Neutrophil (primary cell): ENCODE measurements around the gene DROSHA.

Source experiments
- H3K27ac ChIP-seq: fragments of 200-600 bp; sonication (generic); 2 replicates; pipeline ENCODE4 v1.5.1; 2016; ENCODE audit warnings: mild to moderate bottlenecking, moderate library complexity
- H3K27me3 ChIP-seq: fragments of 200-600 bp; sonication (generic); 2 replicates; pipeline ENCODE4 v1.6.0; 2016; ENCODE audit warnings: mild to moderate bottlenecking
- H3K36me3 ChIP-seq: fragments of 200-600 bp; sonication (generic); 2 replicates; pipeline ENCODE4 v1.5.1; 2017
- H3K4me1 ChIP-seq, 2 experiments: fragments of 200-600 bp in 1 of 2; sonication (generic) in 1 of 2; 1 replicate in 1 of 2; 2 replicates in 1 of 2; pipeline versions ENCODE4 v1.5.1 to v1.6.1; 2013 to 2016; ENCODE audit warnings: low read depth in 1 of 2, low read length in 1 of 2, mild to moderate bottlenecking in 1 of 2, moderate library complexity in 1 of 2; ENCODE audit not compliant: control insufficient read depth in 1 of 2, insufficient read depth in 1 of 2
- H3K4me3 ChIP-seq, 2 experiments: fragments of 200-600 bp in 1 of 2; sonication (generic) in 1 of 2; 1 replicate in 1 of 2; 2 replicates in 1 of 2; pipeline ENCODE4 v1.5.1; 2013 to 2016; ENCODE audit warnings: low read depth in 1 of 2, low read length in 1 of 2, mild to moderate bottlenecking in 1 of 2, moderate library complexity in 1 of 2
- H3K9me3 ChIP-seq: fragments of 200-600 bp; sonication (generic); 2 replicates; pipeline ENCODE4 v1.5.1; 2016
- TF ChIP-seq, protein P1 (sequence below): fragments of 200-600 bp; sonication (generic); IDR thresholded peaks from 2 replicates; pipeline ENCODE4 v1.5.1; 2016; ENCODE audit warnings: antibody characterized with exemption

DROSHA gene

DNA sequence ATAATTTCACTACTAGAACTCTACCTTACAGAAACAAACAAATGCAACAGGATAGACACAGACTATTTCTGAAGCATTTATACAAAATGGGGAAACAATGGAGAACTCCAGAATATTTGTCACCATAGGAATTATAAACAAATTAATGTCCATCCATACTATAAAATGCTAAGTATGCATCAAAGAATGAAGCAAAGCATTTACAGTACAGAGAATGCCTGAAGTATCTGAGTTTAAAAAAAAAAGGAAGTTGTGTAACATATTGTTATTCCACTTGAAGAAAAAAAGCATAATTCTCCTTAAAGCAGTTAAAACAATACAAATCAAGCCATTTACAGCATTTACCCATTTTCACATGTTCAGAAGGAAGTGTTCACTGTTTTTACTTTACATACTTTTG, 53.0 kb downstream of the DROSHA start:
- Histone ChIP-seq H3K4me1 (no peaks in the 10 kb centered on the region), H3K27me3 (no peaks in the 10 kb centered on the region), H3K4me3 (no peak overlapping the region), H3K9me3 (no peaks in the 10 kb centered on the region), H3K27ac (no peak overlapping the region), H3K36me3 (peaks cover 15% of the 10 kb centered on the region)
- TF ChIP-seq, protein P1, sequence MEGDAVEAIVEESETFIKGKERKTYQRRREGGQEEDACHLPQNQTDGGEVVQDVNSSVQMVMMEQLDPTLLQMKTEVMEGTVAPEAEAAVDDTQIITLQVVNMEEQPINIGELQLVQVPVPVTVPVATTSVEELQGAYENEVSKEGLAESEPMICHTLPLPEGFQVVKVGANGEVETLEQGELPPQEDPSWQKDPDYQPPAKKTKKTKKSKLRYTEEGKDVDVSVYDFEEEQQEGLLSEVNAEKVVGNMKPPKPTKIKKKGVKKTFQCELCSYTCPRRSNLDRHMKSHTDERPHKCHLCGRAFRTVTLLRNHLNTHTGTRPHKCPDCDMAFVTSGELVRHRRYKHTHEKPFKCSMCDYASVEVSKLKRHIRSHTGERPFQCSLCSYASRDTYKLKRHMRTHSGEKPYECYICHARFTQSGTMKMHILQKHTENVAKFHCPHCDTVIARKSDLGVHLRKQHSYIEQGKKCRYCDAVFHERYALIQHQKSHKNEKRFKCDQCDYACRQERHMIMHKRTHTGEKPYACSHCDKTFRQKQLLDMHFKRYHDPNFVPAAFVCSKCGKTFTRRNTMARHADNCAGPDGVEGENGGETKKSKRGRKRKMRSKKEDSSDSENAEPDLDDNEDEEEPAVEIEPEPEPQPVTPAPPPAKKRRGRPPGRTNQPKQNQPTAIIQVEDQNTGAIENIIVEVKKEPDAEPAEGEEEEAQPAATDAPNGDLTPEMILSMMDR: no peak

DNA sequence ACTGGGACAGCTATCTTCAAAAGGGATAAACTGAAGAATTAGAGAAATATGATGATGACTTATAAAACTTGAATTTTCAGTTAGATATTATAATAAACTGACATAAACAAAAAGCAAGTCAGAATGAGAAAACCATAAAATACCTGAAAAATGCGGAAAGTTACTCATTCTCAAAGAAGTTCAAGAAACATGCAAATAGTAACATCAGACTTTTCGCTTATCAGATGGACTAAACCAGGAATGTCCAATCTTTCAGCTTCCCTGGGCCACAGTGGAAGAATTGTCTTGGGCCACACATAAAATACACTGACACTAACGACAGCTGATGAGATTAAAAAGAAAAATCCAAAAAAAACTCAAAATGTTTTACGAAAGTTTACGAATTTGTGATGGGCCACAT, 53.9 kb downstream of the DROSHA start:
- Histone ChIP-seq H3K4me1 (no peaks in the 10 kb centered on the region), H3K27me3 (no peaks in the 10 kb centered on the region), H3K27ac (no peak overlapping the region), H3K36me3 (peaks cover 15% of the 10 kb centered on the region), H3K9me3 (no peaks in the 10 kb centered on the region), H3K4me3 (no peak overlapping the region)
- TF ChIP-seq, protein P1: no peak

DNA sequence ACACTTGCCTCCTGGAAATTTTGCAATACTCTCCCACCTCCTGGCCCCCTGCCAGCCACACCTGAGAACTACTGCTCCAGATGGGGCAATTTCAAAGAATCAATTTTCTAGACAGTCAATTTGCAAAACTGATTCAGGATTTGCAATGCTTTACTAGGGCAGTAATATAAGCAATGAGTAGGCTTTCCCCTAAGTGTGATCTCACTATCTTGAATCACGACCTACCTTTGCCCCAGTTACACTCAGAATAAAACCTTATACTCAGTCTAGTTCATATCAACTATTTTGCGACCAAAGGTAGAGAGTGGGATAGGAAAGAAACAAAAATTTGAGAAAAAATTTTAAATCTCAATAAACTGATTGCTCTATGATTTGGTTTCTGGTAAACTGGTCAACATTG, 54.4 kb downstream of the DROSHA start:
- Histone ChIP-seq H3K4me1 (no peaks in the 10 kb centered on the region), H3K9me3 (no peaks in the 10 kb centered on the region), H3K4me3 (no peak overlapping the region), H3K27ac (no peak overlapping the region), H3K36me3 (peaks cover 15% of the 10 kb centered on the region), H3K27me3 (no peaks in the 10 kb centered on the region)
- TF ChIP-seq, protein P1: no peak

DNA sequence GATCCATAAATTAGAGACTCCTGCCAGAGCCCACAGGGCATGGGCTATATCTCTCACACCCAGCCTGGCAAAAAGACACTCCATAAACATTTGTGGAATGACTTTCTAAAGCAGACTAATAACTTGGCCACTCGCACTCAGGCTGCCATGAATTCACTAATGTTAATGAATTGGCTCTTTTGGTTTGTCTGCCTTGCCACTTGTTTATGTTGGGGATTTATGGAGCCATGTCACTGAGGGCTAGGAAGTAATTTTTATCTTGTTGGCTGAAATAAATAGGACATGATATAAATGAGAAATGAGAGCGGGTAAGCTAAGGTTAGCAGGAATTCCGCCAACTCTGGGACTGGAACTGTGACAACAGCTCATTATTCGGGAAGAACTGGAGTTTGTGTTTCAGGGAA, 55.2 kb downstream of the DROSHA start:
- Histone ChIP-seq H3K27ac (no peak overlapping the region), H3K9me3 (no peaks in the 10 kb centered on the region), H3K36me3 (peaks cover 11% of the 10 kb centered on the region), H3K4me1 (no peaks in the 10 kb centered on the region), H3K4me3 (no peak overlapping the region), H3K27me3 (no peaks in the 10 kb centered on the region)
- TF ChIP-seq, protein P1: no peak

DNA sequence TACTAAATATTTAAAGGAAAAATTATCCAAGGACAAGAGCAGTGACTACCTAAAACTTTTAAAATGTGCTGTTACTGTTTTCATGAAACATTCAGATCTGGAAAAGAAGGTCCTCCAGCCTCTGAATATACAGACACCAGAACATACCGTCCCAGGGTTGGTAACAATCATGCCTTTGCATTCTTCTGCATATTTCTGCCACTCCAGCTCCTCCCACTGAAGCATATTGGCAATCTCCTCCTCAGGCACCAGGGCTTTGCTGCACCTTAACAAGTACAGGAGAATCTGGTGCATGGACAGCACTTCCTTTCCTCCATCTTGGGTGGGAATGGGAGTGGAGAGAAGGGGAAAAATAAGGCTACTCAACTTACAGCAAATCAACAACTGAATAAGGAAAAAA, 60.0 kb downstream of the DROSHA start:
- Histone ChIP-seq H3K27ac (no peak overlapping the region), H3K9me3 (no peaks in the 10 kb centered on the region), H3K4me1 (no peaks in the 10 kb centered on the region), H3K36me3 (peaks cover 11% of the 10 kb centered on the region), H3K27me3 (no peaks in the 10 kb centered on the region), H3K4me3 (no peak overlapping the region)
- TF ChIP-seq, protein P1: no peak

DNA sequence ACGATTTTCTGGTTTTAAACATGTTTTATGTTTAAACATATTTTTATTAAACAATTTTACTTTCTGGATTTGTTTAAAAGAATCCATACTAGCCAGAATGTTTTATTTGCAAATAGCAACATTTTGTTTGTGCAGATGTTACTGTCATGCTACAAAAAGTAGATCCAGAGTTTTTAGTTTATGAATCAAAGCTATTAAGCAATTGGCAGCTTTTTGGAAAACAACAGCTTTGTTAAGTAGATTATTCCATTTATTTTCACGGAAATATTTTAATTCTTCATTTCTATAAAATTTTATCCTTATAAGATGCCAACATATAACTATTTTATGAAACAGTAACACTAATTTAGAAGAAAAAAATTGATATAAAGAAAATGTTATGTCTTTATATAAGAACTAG, 60.9 kb downstream of the DROSHA start:
- Histone ChIP-seq H3K9me3 (no peaks in the 10 kb centered on the region), H3K4me1 (no peaks in the 10 kb centered on the region), H3K36me3 (peaks cover 17% of the 10 kb centered on the region), H3K4me3 (no peak overlapping the region), H3K27ac (no peak overlapping the region), H3K27me3 (no peaks in the 10 kb centered on the region)
- TF ChIP-seq, protein P1: no peak
